ENCODE measurements around the gene DNAH6. TPM values are rescaled to one million over a fixed set of nuclear protein-coding genes. Genes with fewer than 3 reads are reported as not detected.
"Not testable (repeated sequence)": the region's sequence is repeated elsewhere in the genome, so short reads cannot be mapped to it uniquely, and the experiment has no call there.

DNAH6 gene
- total RNA-seq, 1 donor from 2014 or later = 0.14 TPM

- Histone ChIP-seq H3K27me3 (ENCODE audit: low read depth) (no peaks in the 10 kb centered on the region), H3K9me3 (replicated peaks) (peaks cover 9% of the 10 kb centered on the region), H3K4me1 (no peaks in the 10 kb centered on the region), H3K4me3 (no peak overlapping the region), H3K27ac (replicated peaks) (no peak overlapping the region), H3K36me3 (no peaks in the 10 kb centered on the region)
- no peak for TF ChIP-seq CTCF (IDR thresholded peaks at IDR 0.05; ENCODE audit: borderline replicate concordance)
- DNase-seq = no peak
- intact Hi-C loops (cut with micrococcal nuclease) = no loop called here
These were observed 238.8 kb downstream of the DNAH6 start for GRCh38 chr2:84755096-84755495.

GRCh38 chr2:84757648-84758047 is 241.3 kb downstream of the DNAH6 start:
- H3K27me3 ChIP-seq (ENCODE audit: low read depth) = no peaks in the 10 kb centered on the region
- no peaks in the 10 kb centered on the region for H3K36me3 ChIP-seq
- TF ChIP-seq CTCF (IDR thresholded peaks at IDR 0.05; ENCODE audit: borderline replicate concordance) = no peak

GRCh38 chr2:84766791-84767190 is 250.5 kb downstream of the DNAH6 start:
- TF ChIP-seq CTCF (IDR thresholded peaks at IDR 0.05; ENCODE audit: borderline replicate concordance) = no peak
- no peak overlapping the region for H3K4me3 ChIP-seq
- no peaks in the 10 kb centered on the region for H3K4me1 ChIP-seq
- H3K36me3 ChIP-seq = no peaks in the 10 kb centered on the region
- no peaks in the 10 kb centered on the region for H3K27me3 ChIP-seq (ENCODE audit: low read depth)
- H3K27ac ChIP-seq (replicated peaks) = no peak overlapping the region
- peaks cover 21% of the 10 kb centered on the region for H3K9me3 ChIP-seq (replicated peaks)
- intact Hi-C loops (cut with micrococcal nuclease) = no loop called here
- DNase-seq = no peak

More at GRCh38 chr2:84757648-84758047, 241.3 kb downstream of the DNAH6 start:
- intact Hi-C loops (cut with micrococcal nuclease) = no loop called here
- no peak overlapping the region for H3K27ac ChIP-seq (replicated peaks)
- DNase-seq = no peak
- H3K4me3 ChIP-seq = no peak overlapping the region
- no peaks in the 10 kb centered on the region for H3K4me1 ChIP-seq
- H3K9me3 ChIP-seq (replicated peaks) = peaks cover 12% of the 10 kb centered on the region

GRCh38 chr2:84768840-84769239 is 252.5 kb downstream of the DNAH6 start:
- Histone ChIP-seq H3K4me1 (no peaks in the 10 kb centered on the region), H3K27ac (replicated peaks) (no peak overlapping the region), H3K9me3 (replicated peaks) (peaks cover 42% of the 10 kb centered on the region), H3K27me3 (ENCODE audit: low read depth) (no peaks in the 10 kb centered on the region), H3K36me3 (no peaks in the 10 kb centered on the region), H3K4me3 (no peak overlapping the region)
- DNase-seq = no peak
- no peak for TF ChIP-seq CTCF (IDR thresholded peaks at IDR 0.05; ENCODE audit: borderline replicate concordance)
- intact Hi-C loops (cut with micrococcal nuclease) = no loop called here

GRCh38 chr2:84770280-84770679 is 254.0 kb downstream of the DNAH6 start:
- no peak for DNase-seq
- H3K27ac ChIP-seq (replicated peaks) = no peak overlapping the region
- no peaks in the 10 kb centered on the region for H3K27me3 ChIP-seq (ENCODE audit: low read depth)
- no peak overlapping the region for H3K4me3 ChIP-seq
- H3K9me3 ChIP-seq (replicated peaks) = peaks cover 56% of the 10 kb centered on the region
- no peak for TF ChIP-seq CTCF (IDR thresholded peaks at IDR 0.05; ENCODE audit: borderline replicate concordance)
- H3K4me1 ChIP-seq = no peaks in the 10 kb centered on the region
- no peaks in the 10 kb centered on the region for H3K36me3 ChIP-seq
- intact Hi-C loops (cut with micrococcal nuclease) = no loop called here

GRCh38 chr2:84771251-84771650 is 255.0 kb downstream of the DNAH6 start:
- Histone ChIP-seq H3K4me1 (no peaks in the 10 kb centered on the region), H3K4me3 (no peak overlapping the region), H3K36me3 (no peaks in the 10 kb centered on the region), H3K27ac (replicated peaks) (no peak overlapping the region), H3K9me3 (replicated peaks) (peaks cover 66% of the 10 kb centered on the region), H3K27me3 (ENCODE audit: low read depth) (no peaks in the 10 kb centered on the region)
- no peak for DNase-seq
- TF ChIP-seq CTCF (IDR thresholded peaks at IDR 0.05; ENCODE audit: borderline replicate concordance) = no peak
- intact Hi-C loops (cut with micrococcal nuclease) = no loop called here

- H3K4me3 ChIP-seq; intact Hi-C loops (cut with micrococcal nuclease); H3K4me1 ChIP-seq; H3K27me3 ChIP-seq (ENCODE audit: low read depth); DNase-seq; H3K36me3 ChIP-seq; H3K27ac ChIP-seq (replicated peaks): not testable (repeated sequence)
- H3K9me3 ChIP-seq (replicated peaks) = peaks cover 75% of the 10 kb centered on the region
These were observed 257.3 kb downstream of the DNAH6 start for GRCh38 chr2:84773562-84773961.
